GM19452 (cell line): ENCODE data around the gene SIGLEC6.

Experiments
- ATAC-seq: cut with Tn5 transposase; IDR thresholded peaks from one replicate; pipeline ENCODE4 v1.9.1; 2021; ENCODE audit not compliant: unreplicated experiment

The SIGLEC6 gene

DNA sequence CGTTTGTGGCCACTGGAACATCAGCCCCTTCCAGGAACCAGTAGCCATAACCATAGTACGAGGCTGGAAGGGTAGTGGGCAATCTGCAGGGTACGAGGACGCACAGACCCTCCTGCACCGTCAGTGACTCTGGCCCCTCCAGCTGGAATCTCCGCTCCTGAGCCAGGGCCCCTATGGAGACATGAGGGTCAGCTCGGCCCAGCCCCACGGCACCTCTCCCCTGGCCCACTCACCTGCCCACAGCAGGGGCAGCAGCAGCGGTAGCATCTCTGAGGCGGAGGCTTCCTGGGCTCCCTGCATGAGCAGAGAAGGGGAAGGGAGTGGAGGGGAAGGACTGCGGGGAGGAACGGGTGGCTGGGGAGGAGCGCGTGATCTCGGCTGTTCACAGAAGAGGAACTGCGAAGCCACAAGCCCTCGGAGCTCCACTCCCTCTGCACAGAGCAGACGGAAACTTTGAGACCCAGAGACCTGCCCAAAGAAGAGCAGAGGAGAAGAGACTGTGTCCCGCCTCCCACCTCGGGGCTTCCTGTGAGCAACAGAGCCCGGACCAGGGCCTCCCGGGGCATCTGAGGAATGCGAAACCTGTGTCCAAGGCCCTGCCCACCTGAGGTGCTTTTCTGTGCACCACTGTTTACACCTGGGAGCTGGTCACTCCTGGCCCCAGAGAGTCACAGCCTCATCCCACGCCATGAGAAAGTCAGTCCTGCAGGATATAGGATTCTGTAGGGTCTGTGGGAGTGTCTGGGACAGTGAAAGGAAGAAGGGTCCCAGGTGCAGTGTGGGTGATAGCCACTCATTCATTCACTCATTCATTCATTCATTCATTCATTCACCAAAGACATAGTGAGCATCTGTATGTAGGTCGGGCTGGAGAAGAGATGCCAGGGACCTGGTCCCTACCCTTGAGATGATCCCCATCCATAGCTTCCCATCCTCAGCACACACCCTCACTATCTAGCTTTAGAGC, at the start of gene SIGLEC6:
TSS of gene SIGLEC6 (minus strand) at position 322 of the 967 bp plus-strand sequence. CDS start at position 300, 22 bp downstream.
- ATAC-seq, result no peak

DNA sequence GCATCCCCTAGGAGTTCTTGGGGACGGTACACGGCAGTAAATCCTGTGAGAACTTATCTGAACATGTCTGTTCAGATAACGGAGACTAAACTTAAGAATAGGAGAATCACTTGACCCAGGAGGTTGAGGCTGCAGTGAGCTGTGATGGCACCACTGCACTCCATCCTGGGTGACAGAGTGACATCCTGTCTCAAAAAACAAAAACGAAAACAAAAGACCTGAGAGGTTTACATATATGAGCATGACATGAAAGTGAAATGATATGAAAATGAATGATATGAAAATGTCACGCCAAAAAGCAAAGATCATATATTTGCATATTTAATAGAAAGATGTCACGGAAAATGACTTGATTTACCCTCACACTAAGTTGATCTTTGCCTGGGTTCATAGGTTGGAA, 45.4 kb upstream of the SIGLEC6 start:
- ATAC-seq, result no peak

DNA sequence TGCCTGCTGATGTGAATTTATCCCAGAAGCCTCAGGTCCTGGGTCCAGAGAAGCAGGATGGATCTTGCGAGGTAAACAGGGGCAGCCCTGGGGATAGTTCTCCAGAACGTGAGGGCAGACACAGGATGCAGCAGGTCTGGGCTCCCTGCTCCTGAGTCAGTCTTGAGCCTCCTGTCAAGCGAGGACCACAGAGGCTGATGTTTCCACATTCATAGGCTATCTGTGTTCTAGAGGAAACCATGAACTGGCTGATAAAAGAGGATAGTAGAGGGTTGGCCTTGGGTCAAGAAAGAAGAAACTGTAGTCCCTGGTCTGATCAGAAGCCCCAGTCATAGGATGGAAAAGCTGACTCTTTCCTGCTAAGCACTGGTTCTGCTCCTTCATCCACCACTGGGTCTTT, 41.9 kb upstream of the SIGLEC6 start:
- ATAC-seq, result no peak

DNA sequence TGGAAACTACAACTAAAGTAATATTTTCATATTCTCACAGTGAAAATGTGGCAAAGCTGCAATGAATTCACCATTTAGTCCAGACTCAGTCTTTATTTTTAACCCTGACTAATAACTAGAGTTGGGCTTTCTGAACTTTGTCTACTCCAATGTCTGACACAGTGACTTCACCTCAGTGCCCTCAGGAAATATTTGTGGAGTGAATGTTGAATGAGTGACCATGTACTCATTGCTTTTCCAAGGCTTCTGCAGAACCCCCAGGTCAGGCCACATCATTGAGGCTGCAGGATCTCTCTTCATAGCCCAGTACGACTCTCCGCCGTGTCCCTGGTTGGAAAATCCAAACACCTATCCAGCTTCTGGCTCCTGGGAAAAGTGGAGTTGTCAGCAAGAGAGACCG, 41.4 kb upstream of the SIGLEC6 start:
- no peak for ATAC-seq

DNA sequence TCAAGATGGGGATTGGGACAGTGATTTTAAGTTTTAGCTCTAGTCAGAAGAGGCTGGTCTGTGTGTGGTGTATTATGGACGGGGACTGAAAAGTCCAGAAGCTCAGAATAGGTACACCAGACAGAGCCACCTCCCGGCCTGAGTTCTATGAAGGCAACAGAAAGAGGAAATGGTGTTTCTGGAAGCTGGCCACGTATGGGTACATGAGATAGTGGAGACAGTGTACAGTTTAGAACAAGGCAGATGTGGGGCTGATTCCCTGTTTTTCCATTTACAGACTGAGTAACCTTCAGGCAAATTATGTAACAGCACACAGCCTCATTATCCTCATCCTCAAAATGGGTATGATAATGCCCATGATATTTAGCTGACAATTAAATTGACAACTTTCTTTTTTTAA, 40.9 kb upstream of the SIGLEC6 start:
- no peak for ATAC-seq

DNA sequence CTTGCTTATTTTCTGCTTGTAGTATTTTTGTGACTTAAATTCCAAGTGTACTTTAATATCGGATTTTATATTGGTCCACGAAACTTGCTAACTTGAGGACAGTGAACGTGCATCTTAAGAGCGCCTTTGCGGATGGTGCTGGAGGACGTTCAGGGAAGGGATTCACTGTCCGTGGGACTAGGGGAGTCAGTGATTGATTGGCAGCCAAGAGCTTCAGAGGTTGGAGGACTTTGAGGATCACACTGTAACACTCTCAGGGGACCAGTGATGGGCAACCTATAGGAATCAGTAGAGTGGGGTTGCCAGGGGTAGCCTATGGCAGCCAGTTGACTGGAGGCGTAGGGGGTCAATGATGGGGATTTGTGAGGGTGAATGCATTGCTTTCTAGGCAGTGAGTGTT, 40.1 kb upstream of the SIGLEC6 start:
- ATAC-seq, result no peak

DNA sequence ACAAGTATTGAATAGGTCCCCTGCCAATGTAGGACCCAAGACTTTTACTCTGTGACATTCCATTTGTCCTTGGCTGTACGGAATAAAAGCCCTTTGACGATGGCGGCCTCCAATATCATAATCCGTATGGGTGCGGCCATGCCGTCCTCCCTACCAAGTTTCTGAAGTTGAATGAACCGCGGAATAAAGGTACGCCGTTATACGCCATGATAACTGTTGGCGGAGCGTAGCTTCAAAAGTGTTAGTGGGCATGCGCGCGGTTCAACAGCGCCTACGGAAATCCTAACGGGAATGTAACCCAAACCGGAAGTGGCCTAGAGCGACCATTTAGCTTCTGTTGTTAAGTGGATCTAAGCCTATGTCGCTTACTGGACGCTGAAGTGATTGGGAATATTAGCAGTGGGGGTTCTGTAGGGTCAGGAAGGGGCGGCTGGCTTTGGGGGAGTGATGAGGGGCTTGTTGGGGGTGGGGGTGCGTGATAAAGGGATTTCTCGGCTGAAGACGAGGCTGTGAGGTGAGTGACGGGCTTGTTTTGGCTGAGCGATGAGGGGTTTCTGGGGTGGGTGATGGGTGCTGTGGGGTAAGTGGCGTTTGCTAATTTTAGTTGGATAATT, 39.6 kb upstream of the SIGLEC6 start, which contains the start of gene ZNF175:
TSS of gene ZNF175 (plus strand) at position 322 of the 614 bp plus-strand sequence. CDS start 2,047 bp downstream, outside the sequence.
- peak; percentile 87 for ATAC-seq

DNA sequence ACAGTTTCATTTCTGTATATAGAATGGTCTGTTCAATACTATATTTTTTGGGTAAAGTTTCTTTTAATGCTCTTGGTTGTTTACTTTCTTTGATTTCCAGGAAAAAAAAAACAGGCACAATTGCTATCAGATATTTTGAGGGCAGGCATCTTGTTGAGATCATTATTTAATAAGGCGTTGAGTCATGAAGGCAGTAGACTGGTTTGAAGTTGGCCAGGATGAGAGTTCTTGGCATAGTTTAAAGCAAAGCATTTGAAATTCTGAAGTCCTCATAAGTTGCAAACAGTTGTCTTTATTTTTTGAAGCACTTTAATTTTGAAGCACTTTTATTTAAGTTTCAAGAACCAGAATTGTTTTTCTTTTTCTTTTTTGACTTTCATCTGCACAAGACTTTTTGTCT, 37.0 kb upstream of the SIGLEC6 start:
- ATAC-seq, result no peak

DNA sequence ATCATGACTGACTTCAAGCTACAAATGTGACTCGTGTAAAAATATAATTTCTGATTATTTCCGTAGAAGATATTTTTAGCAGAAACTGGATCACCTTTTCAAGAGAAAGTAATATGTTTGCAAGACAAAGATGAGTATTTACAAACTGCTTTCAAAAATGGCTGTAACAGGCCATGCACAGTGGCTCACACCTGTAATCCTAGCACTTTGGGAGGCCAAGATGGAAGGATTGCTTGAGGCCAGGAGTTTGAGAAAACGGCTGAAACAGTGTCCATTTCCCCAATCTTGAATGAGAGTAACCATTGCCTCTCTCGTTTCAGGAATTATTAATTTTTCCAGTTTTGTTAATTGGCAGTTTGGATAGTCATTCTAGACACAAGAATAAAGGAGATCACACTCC, 36.1 kb upstream of the SIGLEC6 start:
- no peak for ATAC-seq

DNA sequence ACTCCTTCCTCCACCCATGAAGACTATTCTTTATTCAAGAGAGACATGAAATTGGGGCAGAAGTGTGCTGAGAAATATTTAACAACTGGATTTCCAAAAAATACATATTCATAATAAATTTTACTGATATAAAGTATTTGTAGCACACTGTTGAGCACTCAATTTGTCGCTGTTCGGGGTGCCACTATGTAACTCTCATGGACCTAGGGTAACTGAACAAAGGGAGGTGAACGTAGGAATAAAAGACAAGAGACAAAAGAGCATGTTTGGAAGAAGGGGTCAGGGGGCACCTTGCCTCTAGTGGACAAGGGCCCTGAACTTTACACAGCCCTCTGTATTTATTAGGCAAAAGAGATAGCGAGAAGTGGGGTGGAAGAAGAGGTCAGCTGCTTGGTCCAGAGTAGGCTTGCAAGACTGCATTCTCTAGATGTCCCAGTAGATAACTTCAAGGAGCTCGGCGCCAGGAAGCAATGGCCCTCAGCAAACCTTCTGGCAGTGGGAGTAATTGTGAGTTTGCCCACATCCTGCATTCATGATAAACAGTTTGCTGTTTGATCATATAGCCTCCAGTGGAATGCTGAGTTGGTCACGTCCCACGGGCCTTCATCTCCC, 35.1 kb upstream of the SIGLEC6 start:
- no peak for ATAC-seq

DNA sequence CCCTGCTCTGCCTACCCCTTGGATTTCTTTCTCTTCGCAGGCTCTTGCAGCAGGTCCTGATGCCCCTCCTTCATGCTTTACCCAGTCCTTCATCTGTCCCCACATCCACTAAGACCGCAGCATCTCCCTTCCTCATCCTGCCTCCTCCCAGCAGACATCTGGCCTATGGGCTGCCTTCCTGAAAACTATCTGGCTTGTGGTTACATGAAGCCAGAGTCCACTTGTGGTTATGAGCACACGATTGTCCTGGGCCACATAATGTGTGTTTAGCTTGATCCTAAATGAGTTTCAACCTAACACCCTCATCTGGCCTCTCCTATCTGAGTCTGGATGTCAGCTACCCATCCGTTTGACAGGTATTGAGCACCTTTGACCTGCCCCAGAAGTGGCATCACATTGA, 34.1 kb upstream of the SIGLEC6 start:
- no peak for ATAC-seq

DNA sequence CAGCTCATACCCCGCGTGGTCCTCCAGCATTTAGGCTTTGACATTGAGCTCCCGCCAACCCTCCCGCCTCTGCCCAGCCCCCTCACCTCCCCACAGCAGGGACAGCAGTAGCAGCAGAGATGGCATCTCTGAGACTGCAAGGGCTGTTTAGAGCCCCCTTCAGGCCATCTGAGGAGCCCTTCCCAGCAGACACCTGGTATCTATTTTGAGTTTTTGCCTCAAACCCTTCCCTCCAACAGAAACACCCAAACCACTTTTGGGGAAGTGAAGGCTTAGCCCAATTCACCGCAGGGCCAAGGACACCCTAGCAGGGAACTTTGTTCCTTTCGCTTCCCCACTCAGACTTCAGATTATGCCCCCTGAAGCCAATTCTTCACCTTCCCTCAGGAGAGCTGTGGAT, 33.3 kb upstream of the SIGLEC6 start:
- ATAC-seq, result no peak

DNA sequence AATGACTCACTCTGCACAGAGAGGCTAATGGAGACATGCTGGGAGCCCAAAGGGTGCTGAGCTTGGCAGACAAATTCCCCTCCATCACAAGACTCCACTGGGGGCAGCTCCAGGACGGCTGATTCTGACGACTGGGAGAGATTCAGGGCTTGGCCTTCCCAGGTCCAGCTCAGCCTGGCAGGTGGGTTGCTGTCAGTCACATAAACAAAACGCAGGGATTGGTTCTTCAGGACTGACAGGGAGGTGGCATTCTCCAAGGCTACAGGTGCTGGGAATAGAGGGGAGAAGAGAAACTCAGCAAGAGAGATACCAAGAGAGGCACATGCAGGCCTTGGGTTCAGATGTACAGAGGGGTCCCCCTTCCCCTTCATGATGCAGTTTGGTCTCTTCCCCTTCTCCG, 28.9 kb upstream of the SIGLEC6 start:
- no peak for ATAC-seq

DNA sequence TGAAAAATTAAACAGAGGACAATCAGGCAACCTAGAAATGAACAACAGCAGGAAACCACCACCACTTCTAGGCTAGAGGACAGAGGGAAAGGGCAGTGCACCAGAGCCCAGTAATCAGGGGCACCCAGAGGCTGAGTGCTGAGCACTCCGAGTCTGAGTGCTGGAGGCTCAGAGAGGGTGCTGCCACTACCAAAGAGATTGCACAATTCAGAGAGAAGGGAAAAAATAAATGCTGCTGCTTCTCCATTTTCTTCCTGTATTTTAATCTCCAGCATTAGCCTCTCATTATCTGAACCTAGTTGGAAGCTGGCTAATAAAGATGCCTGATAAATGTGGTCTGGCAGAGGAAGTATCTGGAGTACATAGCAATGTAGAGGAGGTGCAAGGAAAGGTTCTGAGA, 27.8 kb upstream of the SIGLEC6 start:
- no peak for ATAC-seq

DNA sequence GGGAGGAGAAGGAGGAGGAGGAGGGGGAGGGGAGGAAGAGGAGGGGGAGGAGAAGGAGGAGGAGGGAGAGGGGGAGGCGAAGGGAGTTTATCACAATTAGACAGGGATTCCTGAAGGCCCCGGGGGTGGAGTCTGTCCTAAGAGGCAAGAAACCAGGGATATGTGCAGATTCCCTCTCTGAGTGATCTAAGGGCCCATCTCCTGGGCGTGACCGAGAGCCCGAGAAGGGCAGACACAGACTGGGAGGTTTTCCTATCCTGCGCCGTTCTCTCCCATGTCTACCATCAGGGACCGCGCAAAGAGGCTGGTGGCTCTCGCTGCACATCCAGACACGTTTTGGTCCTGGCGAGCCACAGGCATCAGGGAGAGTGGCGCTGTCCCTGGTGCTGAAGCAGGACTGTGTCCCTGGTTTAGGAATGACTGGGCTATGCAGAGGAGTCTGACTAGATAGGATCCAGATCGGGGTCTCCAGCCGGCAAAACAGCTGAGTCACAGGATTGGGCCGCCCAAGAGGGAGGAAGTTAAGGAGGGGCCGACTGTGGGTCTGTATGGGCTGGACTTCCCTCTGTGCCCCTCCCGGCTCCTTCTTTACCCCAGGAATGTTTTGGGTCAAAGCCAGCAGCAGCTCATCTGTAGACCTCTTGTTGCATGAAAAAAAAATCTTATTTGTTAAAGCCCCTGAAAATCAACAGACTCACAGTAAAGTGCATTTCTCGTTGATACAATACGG, 21.7 kb upstream of the SIGLEC6 start:
- ATAC-seq, result no peak

DNA sequence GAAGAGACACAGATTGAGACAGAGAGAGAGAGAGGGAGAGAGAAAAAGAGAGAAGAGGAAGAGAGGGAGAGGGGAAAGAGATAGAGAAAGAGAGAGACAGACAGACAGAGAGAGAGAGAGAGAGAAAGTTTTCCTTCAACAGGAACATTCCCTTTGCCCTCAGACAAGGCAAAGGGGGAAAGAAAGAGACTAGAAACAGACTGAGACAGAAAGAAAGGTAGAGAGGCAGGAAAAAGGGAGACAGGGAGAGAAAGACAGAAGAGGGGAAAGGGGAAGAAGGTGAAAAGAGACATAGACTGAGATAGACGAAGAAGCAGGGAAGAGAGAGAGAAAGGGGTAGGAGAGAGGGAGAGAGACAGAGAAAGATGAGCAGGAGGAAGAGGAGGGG, 21.1 kb upstream of the SIGLEC6 start:
- ATAC-seq, result no peak

DNA sequence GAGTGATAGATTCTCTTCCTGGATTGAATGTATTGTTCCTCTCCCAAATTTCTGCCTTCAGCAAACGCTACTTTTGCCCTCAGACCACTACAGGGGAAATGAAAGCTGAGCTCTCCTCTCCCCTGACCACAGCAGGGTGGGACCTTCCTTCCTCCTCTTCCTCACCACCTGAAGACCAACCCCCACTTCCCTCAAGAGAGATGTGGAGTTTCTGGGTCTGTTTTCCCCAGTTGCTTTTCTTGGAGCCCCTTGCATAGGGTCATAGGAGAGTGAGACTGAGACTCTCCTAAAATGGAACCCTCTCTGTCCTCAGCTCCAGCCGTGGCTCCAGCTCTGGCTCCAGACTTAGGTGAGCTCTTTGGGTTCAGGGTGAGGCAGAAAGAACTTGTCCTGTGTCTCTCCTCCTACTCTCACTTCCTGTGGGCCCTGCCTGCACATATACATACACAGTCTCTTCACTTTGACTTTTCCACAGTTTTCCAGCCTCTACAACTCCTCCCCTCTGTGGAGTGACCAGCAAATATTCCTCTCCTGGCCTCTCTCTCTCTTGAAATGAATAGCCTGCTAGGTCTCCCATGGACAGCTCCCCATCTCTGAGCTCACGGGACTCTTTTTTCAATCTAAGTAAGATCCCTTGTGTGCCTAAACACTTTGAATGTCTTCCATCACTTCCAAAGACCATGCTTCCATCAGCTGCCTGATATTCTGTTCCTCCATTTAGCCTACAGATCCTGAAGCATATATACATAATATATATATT, 20.4 kb upstream of the SIGLEC6 start:
- no peak for ATAC-seq

DNA sequence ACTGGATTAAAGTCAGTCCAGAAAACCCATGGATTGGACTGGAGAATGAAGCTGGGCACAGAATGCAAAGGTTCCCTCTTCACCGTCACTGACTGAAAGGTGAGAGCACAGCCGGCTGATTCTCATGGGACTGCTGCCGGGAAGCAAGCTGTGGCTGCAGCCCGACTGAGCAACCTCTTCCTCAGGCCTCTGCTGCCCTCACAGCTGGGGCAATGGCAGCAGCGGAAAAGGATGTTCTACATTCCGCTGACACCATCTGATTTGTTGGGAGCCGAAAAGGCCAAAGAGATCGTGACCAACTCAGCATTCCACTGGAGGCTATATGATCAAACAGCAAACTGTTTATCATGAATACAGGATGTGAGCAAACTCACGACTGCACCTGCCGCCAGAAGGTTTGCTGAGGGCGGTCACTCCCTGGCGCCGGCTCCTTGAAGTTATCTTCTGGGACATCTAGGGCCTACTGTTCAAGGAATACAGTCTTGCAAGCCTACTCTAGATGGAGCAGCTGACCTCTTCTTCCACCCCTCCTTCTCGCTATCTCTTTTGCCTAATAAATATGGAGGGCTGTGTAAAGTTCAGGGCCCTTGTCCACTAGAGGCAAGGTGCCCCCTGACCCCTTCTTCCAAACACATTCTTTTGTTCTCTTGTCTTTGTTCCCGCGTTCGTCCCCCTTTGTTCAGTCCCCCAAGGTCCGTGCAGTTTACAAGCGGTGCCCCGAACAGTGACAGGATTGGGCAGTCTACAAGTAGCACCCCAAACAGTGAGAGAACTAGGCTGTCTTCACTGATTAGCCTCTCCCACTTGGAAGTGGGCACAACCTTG, 19.6 kb upstream of the SIGLEC6 start:
- ATAC-seq, result no peak

DNA sequence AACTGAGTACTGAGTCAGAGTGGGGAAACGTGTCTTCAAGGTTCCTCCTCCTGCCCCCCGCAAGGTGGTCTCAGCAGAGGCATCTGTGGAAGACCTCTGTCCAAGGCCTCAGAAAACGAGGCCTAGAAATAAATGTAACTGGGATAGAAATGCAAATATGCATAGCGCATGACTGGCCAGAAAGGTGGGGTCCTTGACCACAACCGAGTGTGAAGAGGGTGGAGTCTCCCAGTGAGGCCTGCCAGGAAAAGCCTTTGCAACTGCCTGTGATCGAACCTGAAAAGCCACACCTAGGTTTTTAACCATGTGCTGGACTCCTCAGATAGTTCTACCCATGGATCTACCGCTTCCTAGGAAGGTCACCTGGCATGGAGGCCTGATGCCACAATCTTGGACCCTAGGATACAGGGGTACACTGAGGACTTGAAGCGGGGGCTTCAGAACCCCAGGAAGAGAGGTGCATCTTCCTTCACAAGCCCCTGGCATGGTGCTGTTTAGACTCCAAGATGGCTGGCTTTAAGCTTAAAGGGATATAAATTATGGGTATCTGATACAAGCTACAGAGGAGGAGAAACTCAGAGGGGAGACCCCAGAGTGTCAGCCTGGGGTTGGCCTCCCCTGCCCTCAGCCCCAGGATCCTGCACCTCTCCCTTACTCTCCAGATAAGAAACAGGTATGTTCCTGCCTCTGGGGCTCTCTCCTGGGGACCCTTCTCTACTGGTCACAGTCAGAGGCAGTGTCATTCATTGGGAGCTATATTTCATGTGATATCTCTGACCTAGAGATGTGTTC, 18.3 kb upstream of the SIGLEC6 start:
- ATAC-seq, result no peak
